KOPT-K1 (cell line): Measurements from ENCODE around the gene SNX22.

Experiments used
- H3K27ac ChIP-seq: fragments of 200-600 bp; sonication (generic); 2 replicates; pipeline ENCODE4 v1.5.1; 2016; ENCODE audit warnings: antibody characterized with exemption, mild to moderate bottlenecking, low read depth, low read length; ENCODE audit not compliant: poor library complexity, severe bottlenecking
- H3K36me3 ChIP-seq: fragments of 200-600 bp; sonication (generic); 2 replicates; pipeline ENCODE4 v1.5.1; 2017; ENCODE audit warnings: antibody characterized with exemption, mild to moderate bottlenecking, low read length, moderate library complexity; ENCODE audit not compliant: insufficient read depth
- H3K9me3 ChIP-seq: fragments of 200-600 bp; sonication (generic); 2 replicates; pipeline ENCODE4 v1.5.1; 2017; ENCODE audit warnings: antibody characterized with exemption, low read length, mild to moderate bottlenecking; ENCODE audit not compliant: insufficient read depth, poor library complexity, severe bottlenecking

SNX22 gene

DNA sequence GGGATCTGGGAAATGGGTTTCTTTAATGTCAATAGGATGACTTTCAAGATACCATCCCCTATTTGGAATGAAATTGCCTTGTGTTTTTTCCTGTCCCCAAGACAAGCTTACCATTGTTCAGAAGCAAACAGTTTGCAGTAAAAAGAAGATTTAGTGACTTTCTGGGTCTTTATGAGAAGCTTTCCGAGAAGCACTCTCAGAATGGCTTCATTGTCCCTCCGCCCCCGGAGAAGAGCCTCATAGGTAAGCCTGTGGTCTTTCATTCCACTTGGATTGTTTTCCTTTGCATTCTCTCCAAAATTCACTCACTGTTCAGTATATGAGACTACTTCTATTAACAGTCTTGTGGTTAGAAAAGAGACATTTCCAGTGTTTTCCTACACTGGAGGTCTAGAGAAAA is 25.6 kb upstream of the SNX22 start:
- Histone ChIP-seq H3K36me3 (peaks cover 95% of the 10 kb centered on the region), H3K27ac (no peak overlapping the region), H3K9me3 (no peaks in the 10 kb centered on the region)

DNA sequence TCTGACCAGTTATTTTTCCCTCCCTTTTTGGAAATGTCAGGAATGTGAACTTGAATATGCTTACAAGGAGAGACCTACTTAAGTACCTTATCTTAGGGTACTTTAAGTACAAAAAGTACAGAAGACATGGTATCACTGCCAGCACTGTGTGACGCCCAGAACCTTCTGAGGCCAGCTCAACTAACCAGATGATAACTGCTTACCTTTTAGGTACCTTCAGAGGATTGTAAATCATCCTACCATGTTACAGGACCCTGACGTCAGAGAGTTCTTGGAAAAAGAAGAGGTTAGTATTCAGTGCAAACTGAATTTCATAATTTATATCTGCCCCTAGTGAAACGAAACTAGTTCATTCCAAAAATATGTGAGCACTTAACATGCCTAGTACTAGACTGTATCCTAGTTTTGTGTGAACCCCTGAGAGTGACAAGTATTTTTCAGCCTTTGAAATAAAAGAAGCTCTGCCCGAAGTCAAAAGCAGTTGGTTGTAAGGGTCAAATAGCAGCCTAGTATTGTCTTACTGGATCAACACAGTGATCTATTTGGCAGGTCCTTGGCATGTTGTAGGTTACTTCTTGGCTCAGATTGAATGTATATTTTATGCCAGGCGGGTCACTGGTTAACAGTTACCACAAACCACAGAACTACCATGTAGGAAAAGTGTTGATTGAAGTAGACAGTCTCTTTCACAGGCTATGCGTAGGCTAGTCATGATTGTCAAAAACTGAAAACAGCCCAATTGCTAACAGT is 23.8 kb upstream of the SNX22 start:
- Histone ChIP-seq H3K36me3 (peaks cover 95% of the 10 kb centered on the region), H3K9me3 (no peaks in the 10 kb centered on the region), H3K27ac (no peak overlapping the region)

DNA sequence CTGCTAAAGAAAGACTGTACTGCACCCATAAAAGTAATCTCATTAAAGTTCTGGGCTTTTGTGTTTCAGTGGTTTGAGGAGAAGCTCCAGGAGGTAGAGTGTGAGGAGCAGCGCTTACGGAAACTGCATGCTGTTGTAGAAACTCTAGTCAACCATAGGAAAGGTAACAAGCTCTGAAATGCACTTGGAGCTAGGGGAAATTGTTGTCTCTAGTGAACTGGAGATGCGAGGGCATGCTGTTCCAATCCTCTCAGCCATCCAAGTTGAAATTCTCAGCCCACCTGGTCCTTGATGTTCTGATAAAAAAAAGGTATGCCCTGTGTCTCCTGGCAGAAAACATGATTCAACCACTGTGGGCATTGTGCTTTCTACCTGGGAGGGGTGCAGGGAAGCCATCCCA is 21.4 kb upstream of the SNX22 start:
- H3K36me3 ChIP-seq: peaks cover 96% of the 10 kb centered on the region
- H3K27ac ChIP-seq: no peak overlapping the region

DNA sequence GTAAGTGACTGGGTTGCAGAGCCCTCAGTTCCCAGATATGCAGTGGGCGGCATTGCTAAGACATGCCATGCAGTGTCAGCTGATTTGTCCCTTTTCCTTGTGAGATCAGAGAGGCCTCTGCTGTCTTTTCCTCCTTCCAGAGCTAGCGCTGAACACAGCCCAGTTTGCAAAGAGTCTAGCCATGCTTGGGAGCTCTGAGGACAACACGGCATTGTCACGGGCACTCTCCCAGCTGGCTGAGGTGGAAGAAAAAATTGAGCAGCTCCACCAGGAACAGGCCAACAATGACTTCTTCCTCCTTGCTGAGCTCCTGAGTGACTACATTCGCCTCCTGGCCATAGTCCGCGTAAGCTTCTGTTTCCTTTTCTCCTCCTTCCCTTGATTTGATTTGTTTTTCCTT is 20.0 kb upstream of the SNX22 start:
- Histone ChIP-seq H3K27ac (no peak overlapping the region), H3K9me3 (no peaks in the 10 kb centered on the region), H3K36me3 (peaks cover 94% of the 10 kb centered on the region)

More for the DNA sequence above, 21.4 kb upstream of the SNX22 start:
- H3K9me3 ChIP-seq: no peaks in the 10 kb centered on the region

DNA sequence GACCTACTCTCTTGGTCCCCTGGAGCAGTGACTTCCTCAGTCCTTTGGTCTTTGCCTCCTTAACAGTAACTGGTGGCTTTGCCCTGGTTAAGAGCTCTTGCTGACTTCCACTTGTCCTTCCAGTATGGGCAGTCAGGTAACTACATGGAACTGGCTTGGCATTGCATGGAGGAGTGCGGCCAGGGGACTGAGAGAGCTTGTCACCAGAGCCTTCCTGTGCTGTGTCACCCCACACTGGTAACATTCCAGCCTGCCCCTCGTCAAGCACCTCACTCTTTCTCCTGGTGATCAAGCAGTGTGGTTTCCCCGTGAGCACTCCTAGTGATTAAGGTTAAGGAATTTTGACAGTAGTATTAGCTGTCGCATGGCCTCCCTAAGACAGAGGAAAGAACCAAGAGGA is 19.3 kb upstream of the SNX22 start:
- H3K36me3 ChIP-seq: peaks cover 94% of the 10 kb centered on the region
- H3K9me3 ChIP-seq: no peaks in the 10 kb centered on the region
- no peak overlapping the region for H3K27ac ChIP-seq

DNA sequence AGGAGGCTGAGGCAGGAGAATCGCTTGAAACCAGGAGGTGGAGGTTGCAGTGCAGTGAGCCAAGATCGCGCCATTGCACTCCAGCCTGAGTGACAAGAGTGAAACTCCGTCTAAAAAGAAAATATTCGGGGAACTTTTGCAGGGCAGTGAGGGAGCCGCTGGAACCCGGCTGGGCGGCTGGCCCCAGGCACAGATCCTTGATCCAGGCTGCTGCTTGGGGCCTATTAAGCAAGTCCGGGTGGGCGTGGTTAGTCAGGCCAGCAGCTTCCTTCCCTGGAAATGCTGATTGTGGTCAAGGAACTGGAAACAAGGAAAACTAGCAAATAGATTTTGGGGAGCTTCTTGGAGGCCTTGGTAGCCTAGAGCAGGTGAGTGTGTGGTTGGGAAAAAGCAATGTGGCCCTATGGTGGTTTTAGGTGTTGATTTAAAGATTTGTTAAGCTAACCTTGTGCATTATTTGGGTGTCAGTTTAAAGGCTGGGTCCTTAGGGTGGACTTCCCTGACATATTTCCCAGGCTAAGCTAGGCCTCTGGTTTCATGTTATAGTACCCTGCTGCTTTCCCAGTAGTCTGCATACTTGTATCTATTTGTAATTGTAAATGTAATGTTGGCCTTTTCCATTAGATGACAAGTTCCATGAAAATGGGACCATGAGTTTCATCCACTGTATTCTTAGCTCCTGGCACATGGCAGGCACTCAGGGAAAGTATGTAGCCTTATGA is 17.7 kb upstream of the SNX22 start:
- peaks cover 93% of the 10 kb centered on the region for H3K36me3 ChIP-seq
- no peaks in the 10 kb centered on the region for H3K9me3 ChIP-seq
- H3K27ac ChIP-seq: no peak overlapping the region

DNA sequence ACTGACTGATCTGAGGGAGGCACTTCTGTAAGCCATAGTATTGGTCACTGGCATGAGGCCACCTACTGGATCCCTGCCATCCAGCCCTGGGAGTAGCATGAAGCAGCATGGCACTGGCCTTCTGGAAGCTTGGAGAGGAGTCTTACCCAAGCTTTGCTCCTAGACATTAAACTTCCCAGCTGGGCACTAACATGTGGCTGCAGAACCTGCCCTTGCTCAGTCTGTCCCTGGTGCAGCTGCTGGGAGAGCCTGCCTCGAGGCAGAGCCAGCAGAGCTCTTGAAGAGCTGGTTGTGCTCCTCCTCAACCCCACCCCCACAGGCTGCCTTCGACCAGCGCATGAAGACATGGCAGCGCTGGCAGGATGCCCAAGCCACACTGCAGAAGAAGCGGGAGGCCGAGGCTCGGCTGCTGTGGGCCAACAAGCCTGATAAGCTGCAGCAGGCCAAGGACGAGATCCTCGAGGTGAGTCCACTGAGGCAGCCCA is 17.1 kb upstream of the SNX22 start:
- Histone ChIP-seq H3K27ac (no peak overlapping the region), H3K9me3 (no peaks in the 10 kb centered on the region), H3K36me3 (peaks cover 88% of the 10 kb centered on the region)

DNA sequence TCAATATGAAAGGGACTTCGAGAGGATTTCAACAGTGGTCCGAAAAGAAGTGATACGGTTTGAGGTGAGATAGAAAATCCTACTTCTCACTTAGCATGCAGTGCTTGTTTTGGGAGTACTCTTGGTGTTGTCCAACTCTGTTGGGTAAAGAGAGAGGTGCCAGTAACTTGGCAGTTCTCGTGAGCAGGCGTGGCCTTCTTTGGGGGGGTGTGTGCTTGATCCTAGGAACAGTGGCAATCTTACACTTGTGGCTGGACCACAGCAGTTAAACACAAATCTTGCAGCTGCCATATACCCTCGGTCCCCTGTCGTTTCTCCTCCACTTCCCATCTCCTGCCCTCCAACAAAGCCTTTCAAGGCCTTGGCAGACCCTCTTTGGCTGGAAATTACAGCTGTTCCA is 15.2 kb upstream of the SNX22 start:
- no peaks in the 10 kb centered on the region for H3K9me3 ChIP-seq
- no peak overlapping the region for H3K27ac ChIP-seq
- peaks cover 73% of the 10 kb centered on the region for H3K36me3 ChIP-seq

DNA sequence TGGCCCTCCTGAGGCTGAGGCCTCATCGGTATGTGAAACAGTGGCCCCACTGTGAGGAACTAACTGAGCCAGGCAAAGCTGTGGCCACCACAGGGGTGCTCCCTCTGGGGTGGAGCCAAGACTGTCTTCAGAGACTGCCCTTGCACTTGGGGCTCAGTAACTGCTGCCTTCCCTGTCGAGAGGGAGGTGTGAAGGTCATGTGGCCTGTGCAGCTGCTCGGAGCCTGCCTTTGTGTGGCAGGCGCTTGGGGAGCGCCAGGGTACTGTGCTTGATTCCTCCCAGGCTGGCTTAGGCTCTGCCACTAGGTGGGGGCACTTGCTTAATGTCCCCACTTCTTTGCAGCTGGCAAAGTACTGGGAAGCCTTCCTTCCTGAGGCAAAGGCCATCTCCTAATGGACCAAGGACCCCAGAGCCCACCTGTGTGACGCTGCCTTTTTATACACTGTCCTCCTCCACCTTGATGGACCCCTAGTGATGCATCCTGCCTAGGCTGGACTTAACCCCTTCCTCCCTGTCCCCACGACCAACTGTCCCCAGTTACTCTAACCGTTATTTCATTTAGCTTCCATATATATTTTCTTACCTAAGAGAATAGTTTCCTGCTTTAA is 14.2 kb upstream of the SNX22 start:
- Histone ChIP-seq H3K27ac (no peak overlapping the region), H3K9me3 (no peaks in the 10 kb centered on the region), H3K36me3 (peaks cover 72% of the 10 kb centered on the region)

DNA sequence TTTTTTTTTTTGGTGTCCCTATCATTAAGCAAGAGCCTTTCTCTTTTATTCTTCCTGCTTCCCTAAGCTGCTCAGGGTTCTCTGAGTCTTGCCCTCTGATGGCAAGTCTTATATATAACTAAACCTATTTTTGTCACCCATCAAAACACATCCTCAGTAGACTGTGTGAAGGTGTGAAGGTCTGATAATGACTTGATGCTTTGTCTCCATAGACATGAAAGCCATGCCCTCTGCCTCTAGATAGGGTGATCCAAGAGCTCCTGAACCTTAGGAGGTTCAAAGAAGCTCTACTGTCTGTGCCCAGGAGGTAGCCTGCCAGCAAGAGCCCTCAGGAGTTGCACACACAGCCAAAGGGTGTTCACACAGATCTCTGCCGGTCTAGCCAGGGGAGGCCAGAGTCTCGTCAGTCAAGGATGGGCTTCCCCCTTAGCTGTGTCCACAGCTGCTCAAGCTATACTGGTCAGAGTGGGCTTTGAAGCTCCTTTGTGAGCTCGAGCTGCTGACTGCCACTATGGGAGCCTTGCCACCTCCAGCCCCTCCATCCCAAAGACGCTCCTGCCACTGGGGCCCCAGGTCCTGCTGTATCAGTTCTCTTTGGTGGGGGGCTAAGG is 13.1 kb upstream of the SNX22 start:
- Histone ChIP-seq H3K9me3 (no peaks in the 10 kb centered on the region), H3K36me3 (peaks cover 71% of the 10 kb centered on the region), H3K27ac (no peak overlapping the region)

DNA sequence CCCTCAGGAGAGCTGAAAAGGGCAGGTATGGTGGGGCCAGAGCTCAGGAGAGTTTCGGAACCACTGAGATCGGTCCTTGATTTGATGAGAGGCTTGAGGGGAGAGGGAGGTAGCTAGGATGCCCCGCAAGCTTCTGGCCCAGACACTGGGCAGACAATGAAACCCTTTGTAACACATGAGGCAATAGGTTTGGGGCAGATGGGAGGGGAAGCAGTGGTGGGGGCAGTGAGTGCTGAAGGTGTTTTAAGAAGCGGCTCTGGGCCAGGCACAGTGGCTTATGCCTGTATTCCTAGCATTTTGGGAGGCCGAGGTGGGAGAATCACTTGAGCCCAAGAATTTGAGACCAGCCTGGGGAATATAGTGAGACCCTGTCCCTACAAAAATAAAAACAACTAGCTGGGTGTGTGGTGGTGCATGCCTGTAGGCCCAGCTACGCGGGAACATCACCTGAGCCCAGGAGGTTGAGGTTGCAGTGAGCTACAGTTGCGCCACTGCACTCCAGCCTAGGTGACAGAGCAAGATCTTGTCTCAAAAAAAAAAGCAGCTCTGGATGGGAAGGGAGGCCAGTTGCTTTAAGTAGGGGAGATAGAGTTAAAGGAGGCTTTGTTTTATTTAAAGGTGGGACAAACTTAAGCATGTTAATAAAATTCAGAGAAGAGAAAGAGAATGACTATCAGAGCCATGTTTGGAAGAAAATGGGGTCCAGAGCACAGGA is 9.6 kb upstream of the SNX22 start:
- no peak overlapping the region for H3K27ac ChIP-seq
- H3K36me3 ChIP-seq: peaks cover 53% of the 10 kb centered on the region
- H3K9me3 ChIP-seq: no peaks in the 10 kb centered on the region

DNA sequence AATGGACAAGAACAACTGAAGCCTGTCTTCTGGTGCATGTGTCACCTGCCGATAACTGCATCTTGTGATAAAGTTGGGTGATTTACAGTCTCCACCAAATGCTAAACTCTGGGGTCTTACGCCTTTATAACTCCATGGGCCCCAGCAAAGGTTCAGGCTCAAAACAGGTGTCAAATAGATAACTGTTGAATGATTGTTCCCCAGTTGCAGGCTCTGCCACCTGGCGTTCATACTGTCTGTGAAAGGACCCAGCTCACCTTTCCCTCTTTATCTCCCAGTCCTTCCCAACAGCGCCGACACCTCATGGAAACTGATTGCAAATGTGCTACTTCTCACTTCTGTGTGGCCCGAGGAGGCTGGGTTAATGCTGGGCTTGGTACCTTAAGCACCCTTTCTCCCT is 8.3 kb upstream of the SNX22 start:
- no peaks in the 10 kb centered on the region for H3K9me3 ChIP-seq
- peaks cover 41% of the 10 kb centered on the region for H3K36me3 ChIP-seq
- H3K27ac ChIP-seq: no peak overlapping the region

DNA sequence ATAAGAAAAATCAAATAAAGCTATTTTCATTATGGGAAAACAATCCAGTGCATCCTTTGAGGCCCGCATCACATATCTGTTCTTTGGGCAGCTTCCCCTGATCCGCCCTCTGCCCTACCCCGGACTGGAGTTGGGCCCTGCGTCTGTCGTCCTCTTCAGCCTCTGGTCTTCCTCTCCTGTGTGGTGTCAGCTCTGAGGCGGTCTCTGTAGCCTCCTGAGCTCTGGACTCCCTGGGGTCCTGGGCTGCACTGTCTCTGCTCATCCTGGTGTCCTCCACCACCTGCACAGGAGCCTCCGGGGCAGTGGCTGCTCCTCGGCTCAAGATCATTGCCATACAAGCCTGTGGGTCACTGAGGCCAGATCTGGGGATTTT is 7.4 kb upstream of the SNX22 start:
- Histone ChIP-seq H3K9me3 (no peaks in the 10 kb centered on the region), H3K36me3 (peaks cover 35% of the 10 kb centered on the region), H3K27ac (no peak overlapping the region)

DNA sequence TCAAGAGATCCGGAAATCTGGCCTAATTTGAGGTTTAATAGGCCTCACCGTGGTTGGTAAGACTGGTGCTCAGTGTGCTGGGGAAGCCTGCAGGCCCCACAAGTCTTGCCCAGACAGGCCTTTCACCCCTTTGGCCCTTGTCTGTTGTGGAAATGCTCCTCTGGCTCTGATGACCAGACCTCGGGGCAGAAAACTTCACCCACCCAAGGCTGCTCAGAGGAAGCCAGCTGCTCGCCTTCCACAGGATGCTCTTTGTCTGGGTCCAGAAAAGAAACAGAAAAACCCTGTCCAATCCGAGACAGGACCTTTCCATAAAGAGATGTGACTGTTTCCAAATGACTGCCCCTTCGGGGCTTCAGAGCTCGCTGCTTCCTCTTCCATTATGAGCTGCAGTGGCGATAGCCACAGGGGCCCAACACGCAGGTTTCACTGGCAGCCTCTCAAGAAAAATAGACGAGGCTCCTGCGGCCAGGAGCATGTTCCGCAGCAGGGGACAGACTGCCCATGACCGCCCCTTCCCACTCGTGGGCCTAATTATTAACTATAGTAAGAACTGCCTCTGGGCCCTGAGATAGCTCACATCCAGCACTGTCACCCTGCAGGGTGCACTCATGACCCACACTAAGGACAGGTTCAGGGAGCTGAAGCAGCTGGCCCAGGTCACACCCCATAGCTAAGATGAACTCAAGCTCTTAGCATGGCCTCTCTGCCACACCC is 6.8 kb upstream of the SNX22 start:
- no peaks in the 10 kb centered on the region for H3K9me3 ChIP-seq
- no peak overlapping the region for H3K27ac ChIP-seq
- peaks cover 35% of the 10 kb centered on the region for H3K36me3 ChIP-seq
